ENCODE results near the gene AKAIN1.

AKAIN1 gene

GRCh38 chr18:5197032-5197434, at the start of gene AKAIN1:
Gene AKAIN1 (minus strand): TSS chr18:5197257. CDS start chr18:5197053, 204 bp downstream.
- no peak for DNase-seq (ENCODE audit: low read depth in 2 of 2)

GRCh38 chr18:5244941-5245340, 47.9 kb upstream of the AKAIN1 start:
- no peak for DNase-seq (ENCODE audit: low read depth in 2 of 2)

GRCh38 chr18:5239447-5239846, 42.4 kb upstream of the AKAIN1 start:
- no peak for DNase-seq (ENCODE audit: low read depth in 2 of 2)

GRCh38 chr18:5238371-5238976, 41.4 kb upstream of the AKAIN1 start:
- DNase-seq (ENCODE audit: low read depth in 2 of 2) = no peak

- DNase-seq (ENCODE audit: low read depth in 2 of 2) = peak; percentile 61 to 75
Measured at GRCh38 chr18:5237723-5238370, 40.8 kb upstream of the AKAIN1 start.

GRCh38 chr18:5237083-5237722, 40.1 kb upstream of the AKAIN1 start:
- DNase-seq (ENCODE audit: low read depth in 2 of 2) = no peak

GRCh38 chr18:5214583-5215351, 17.7 kb upstream of the AKAIN1 start:
- DNase-seq (ENCODE audit: low read depth in 2 of 2) = no peak

GRCh38 chr18:5207471-5208150, 10.6 kb upstream of the AKAIN1 start:
- DNase-seq (ENCODE audit: low read depth in 2 of 2) = no peak

GRCh38 chr18:5198311-5198710, 1.3 kb upstream of the AKAIN1 start:
- DNase-seq (ENCODE audit: low read depth in 2 of 2) = no peak

- DNase-seq (ENCODE audit: low read depth in 2 of 2) = no peak
Measured at GRCh38 chr18:5197461-5197860, 404 bp upstream of the AKAIN1 start.

- DNase-seq (ENCODE audit: low read depth in 2 of 2) = no peak
Measured at GRCh38 chr18:5196253-5197031, 615 bp downstream of the AKAIN1 start.

- DNase-seq (ENCODE audit: low read depth in 2 of 2) = no peak
Measured at GRCh38 chr18:5195656-5196055, 1.4 kb downstream of the AKAIN1 start.

- no peak for DNase-seq (ENCODE audit: low read depth in 2 of 2)
Measured at GRCh38 chr18:5180254-5180653, 16.8 kb downstream of the AKAIN1 start.

GRCh38 chr18:5178519-5178918, 18.5 kb downstream of the AKAIN1 start:
- DNase-seq (ENCODE audit: low read depth in 2 of 2) = no peak

GRCh38 chr18:5175378-5175777, 21.7 kb downstream of the AKAIN1 start:
- no peak for DNase-seq (ENCODE audit: low read depth in 2 of 2)

- no peak for DNase-seq (ENCODE audit: low read depth in 2 of 2)
Measured at GRCh38 chr18:5173646-5174045, 23.4 kb downstream of the AKAIN1 start.

- DNase-seq (ENCODE audit: low read depth in 2 of 2) = no peak
Measured at GRCh38 chr18:5173236-5173635, 23.8 kb downstream of the AKAIN1 start.

GRCh38 chr18:5167831-5168230, 29.2 kb downstream of the AKAIN1 start:
- no peak for DNase-seq (ENCODE audit: low read depth in 2 of 2)

GRCh38 chr18:5166606-5167280, 30.3 kb downstream of the AKAIN1 start:
- DNase-seq (ENCODE audit: low read depth in 2 of 2) = no peak

GRCh38 chr18:5164903-5165302, 32.2 kb downstream of the AKAIN1 start:
- no peak for DNase-seq (ENCODE audit: low read depth in 2 of 2)

- no peak for DNase-seq (ENCODE audit: low read depth in 2 of 2)
Measured at GRCh38 chr18:5162111-5162510, 34.9 kb downstream of the AKAIN1 start.

Data from stimulated activated CD8-positive, alpha-beta memory T cell treated with anti-CD3 and anti-CD28 coated beads, Interleukin-15, amount 100 ng/mL, for 4 hours (primary cell).